Measurements from ENCODE around the gene DNMT1. TPM values are rescaled to one million over a fixed set of nuclear protein-coding genes. Genes with fewer than 3 reads are reported as not detected.

The DNMT1 gene
- total RNA-seq, 1 experiment from 2014 or later: 227 TPM

- H3K14ac ChIP-seq (ENCODE audit: insufficient read depth, low read length): no peak overlapping the region
- Mint-ChIP-seq H3K4me3 (no peak overlapping the region), H3K9me3 (peaks cover 0 to 3% of the 10 kb centered on the region in 2 experiments; a peak in 1 of 5 replicates), H3K36me3 (ENCODE audit: insufficient read depth in 1 of 3, low read depth in 3 of 3) (peaks cover 4 to 20% (median 9%) of the 10 kb centered on the region in 3 experiments; a peak in 6 of 7 replicates), H3K27ac (no peak overlapping the region), H3K27me3 (ENCODE audit: low read depth) (no peaks in the 10 kb centered on the region), H3K4me1 (no peaks in the 10 kb centered on the region)
- no peak for TF ChIP-seq CTCF (conservative IDR thresholded peaks at IDR 0.05)
- no CpG with 5 or more reads among the region's 4 CpGs for WGBS (ENCODE audit: extremely low coverage, insufficient read length, low lambda C conversion rate)
- H3K79me2 ChIP-seq (ENCODE audit: insufficient read depth, low read length): no peaks in the 10 kb centered on the region
- no peaks in the 10 kb centered on the region for H3K9me3 ChIP-seq (ENCODE audit: control insufficient read depth, low read depth, low read length)
- H2AFZ ChIP-seq (ENCODE audit: low read length): no peak overlapping the region
- no peak overlapping the region for H3K23ac ChIP-seq (ENCODE audit: insufficient read length, low read depth, low read length)
- no peak overlapping the region for H2BK5ac ChIP-seq (ENCODE audit: insufficient read length, low read length)
- no peak overlapping the region for H2BK12ac ChIP-seq (ENCODE audit: insufficient read length, low read depth, low read length)
- no peak overlapping the region for H4K8ac ChIP-seq (replicated peaks; ENCODE audit: insufficient read length, low read depth, low read length)
- no peak for DNase-seq
- no peak overlapping the region for H4K91ac ChIP-seq (ENCODE audit: insufficient read length, low read depth, low read length)
- no peaks in the 10 kb centered on the region for H3K79me1 ChIP-seq (ENCODE audit: insufficient read depth, low read depth, low read length, poor library complexity, severe bottlenecking)
- H2AK5ac ChIP-seq (ENCODE audit: insufficient read length, low read length): no peak overlapping the region
- no peak overlapping the region for H2BK120ac ChIP-seq (ENCODE audit: low read depth, low read length, poor library complexity, severe bottlenecking)
- no peak overlapping the region for H2BK20ac ChIP-seq (ENCODE audit: low read depth, low read length, poor library complexity, severe bottlenecking)
- no peaks in the 10 kb centered on the region for H4K20me1 ChIP-seq (ENCODE audit: control insufficient read depth, insufficient read depth, insufficient read length)
- H3K4ac ChIP-seq (ENCODE audit: low read depth, low read length): no peak overlapping the region
- no peak overlapping the region for H3K27ac ChIP-seq (ENCODE audit: insufficient read length, low read depth, low read length)
- no peak overlapping the region for H2BK15ac ChIP-seq (ENCODE audit: low read depth, low read length)
- H3K23me2 ChIP-seq (ENCODE audit: insufficient read length, low read depth, low read length, poor library complexity, severe bottlenecking): no peaks in the 10 kb centered on the region
- H3K4me2 ChIP-seq (ENCODE audit: insufficient read depth, insufficient read length, low read length): no peak overlapping the region
- H3K27me3 ChIP-seq (ENCODE audit: insufficient read depth, low read length): no peaks in the 10 kb centered on the region
- H4K5ac ChIP-seq (ENCODE audit: insufficient read length, low read depth, low read length): no peak overlapping the region
- no peak overlapping the region for H3T11ph ChIP-seq (ENCODE audit: low read length)
- no peaks in the 10 kb centered on the region for H3K4me1 ChIP-seq (ENCODE audit: insufficient read depth, low read length)
- H3K56ac ChIP-seq (ENCODE audit: insufficient read length, low read depth, low read length): no peak overlapping the region
- no peak overlapping the region for H3K18ac ChIP-seq (ENCODE audit: insufficient read length, low read depth, low read length)
- H3K9ac ChIP-seq (ENCODE audit: extremely low read depth, insufficient read length, low read length): no peak overlapping the region
These were observed 68.5 kb downstream of the DNMT1 start for GRCh38 chr19:10126213-10126639.

Data from H9 (cell line).